MM.1S (cell line): Measurements from ENCODE around the gene SERPINA3.

Source experiments
- DNase-seq: peaks from one replicate; pipeline ENCODE4 v3.0.0-alpha.2; 2015
- H2AFZ ChIP-seq: fragments of 300-600 bp; sonication (generic); 2 replicates; pipeline ENCODE4 v1.6.0; 2016; ENCODE audit warnings: antibody characterized with exemption, low read length
- H3F3A ChIP-seq: fragments of 300-600 bp; sonication (generic); 2 replicates; pipeline ENCODE4 v1.6.1; 2016; ENCODE audit warnings: mild to moderate bottlenecking, antibody characterized with exemption, low read length, moderate library complexity, mixed read lengths; ENCODE audit not compliant: insufficient read depth
- H3K27ac ChIP-seq: fragments of 300-600 bp; sonication (generic); 2 replicates; pipeline ENCODE4 v1.5.1; 2016; ENCODE audit warnings: mild to moderate bottlenecking, low read length
- H3K27me3 ChIP-seq: fragments of 300-600 bp; sonication (generic); replicated peaks from 2 replicates; pipeline ENCODE4 v1.6.0; 2016; ENCODE audit warnings: low read length; ENCODE audit not compliant: insufficient read depth
- H3K36me3 ChIP-seq: fragments of 300-600 bp; sonication (generic); replicated peaks from 2 replicates; pipeline ENCODE4 v1.6.1; 2016; ENCODE audit warnings: mild to moderate bottlenecking, low read length, mixed read lengths; ENCODE audit not compliant: insufficient read depth
- H3K4me1 ChIP-seq: fragments of 300-600 bp; sonication (generic); 2 replicates; pipeline ENCODE4 v1.6.1; 2016; ENCODE audit warnings: low read length, mixed read lengths
- H3K4me2 ChIP-seq: fragments of 300-600 bp; sonication (generic); 2 replicates; pipeline ENCODE4 v1.6.0; 2016; ENCODE audit warnings: low read depth, low read length
- H3K4me3 ChIP-seq: fragments of 300-600 bp; sonication (generic); 2 replicates; pipeline ENCODE4 v1.5.1; 2016; ENCODE audit warnings: low read length, mixed read lengths
- H3K79me2 ChIP-seq: fragments of 300-600 bp; sonication (generic); 2 replicates; pipeline ENCODE4 v1.6.1; 2016; ENCODE audit warnings: mixed run types, low read length, mixed read lengths
- H3K9ac ChIP-seq: fragments of 300-600 bp; sonication (generic); 2 replicates; pipeline ENCODE4 v1.6.1; 2016; ENCODE audit warnings: low read length, mixed read lengths
- H3K9me2 ChIP-seq: fragments of 300-600 bp; sonication (generic); replicated peaks from 2 replicates; pipeline ENCODE4 v1.6.1; 2016; ENCODE audit warnings: mild to moderate bottlenecking, low read length, mixed read lengths; ENCODE audit not compliant: insufficient read depth
- H3K9me3 ChIP-seq: fragments of 300-600 bp; sonication (generic); replicated peaks from 2 replicates; pipeline ENCODE4 v1.6.1; 2016; ENCODE audit warnings: mild to moderate bottlenecking, low read length, mixed read lengths; ENCODE audit not compliant: insufficient read depth
- H4K20me1 ChIP-seq: fragments of 300-600 bp; sonication (generic); 2 replicates; pipeline ENCODE4 v1.6.1; 2016; ENCODE audit warnings: mild to moderate bottlenecking, low read length, moderate library complexity, mixed read lengths; ENCODE audit not compliant: insufficient read depth
- EZH2 ChIP-seq: fragments of 300-600 bp; sonication (generic); optimal IDR thresholded peaks from 2 replicates; pipeline ENCODE3; 2017; ENCODE audit warnings: low read depth, mild to moderate bottlenecking, antibody characterized with exemption, low read length, mixed read lengths
- EZH2phosphoT487 ChIP-seq: fragments of 300-600 bp; sonication (generic); IDR thresholded peaks from 2 replicates; pipeline ENCODE4 v1.6.1; 2018; ENCODE audit warnings: antibody characterized with exemption, low read length
- TF ChIP-seq, protein P1 (sequence below): fragments of 300-600 bp; sonication (generic); IDR thresholded peaks from 2 replicates; pipeline ENCODE4 v1.5.1; 2016; ENCODE audit warnings: antibody characterized with exemption, low read length, mixed read lengths

The SERPINA3 gene

DNA sequence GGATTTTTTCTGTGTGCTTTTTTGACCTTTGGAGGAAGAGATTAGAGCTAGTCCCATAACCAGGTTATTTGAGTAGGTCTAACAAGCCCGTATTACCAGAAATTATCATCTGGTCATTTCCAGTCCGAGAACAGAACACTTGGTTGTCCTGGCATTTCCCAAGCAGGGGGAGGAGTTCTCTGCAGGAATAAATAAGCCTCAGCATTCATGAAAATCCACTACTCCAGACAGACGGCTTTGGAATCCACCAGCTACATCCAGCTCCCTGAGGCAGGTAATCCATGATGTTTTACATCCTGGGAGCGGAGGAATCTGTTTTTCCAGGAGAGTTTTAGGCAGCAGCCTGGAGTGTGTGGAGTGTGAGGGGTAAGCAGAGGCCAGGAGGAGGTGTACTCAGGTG, at the start of gene SERPINA3:
Gene SERPINA3 (plus strand): TSS at position 218 of the 400 bp plus-strand sequence. CDS start 2,051 bp downstream, outside the sequence.
- Histone ChIP-seq H3K4me2 (no peak within 1 kb of the TSS), H3K79me2 (no peaks in the 10 kb centered on the region), H4K20me1 (no peaks in the 10 kb centered on the region), H3K9ac (no peak within 1 kb of the TSS), H3K9me2 (no peaks in the 10 kb centered on the region), H3K27me3 (no peaks in the 10 kb centered on the region), H3F3A (no peaks in the 10 kb centered on the region), H3K36me3 (no peaks in the 10 kb centered on the region), H3K4me1 (no peaks in the 10 kb centered on the region), H3K9me3 (no peaks in the 10 kb centered on the region), H2AFZ (no peak within 1 kb of the TSS), H3K4me3 (no peak within 1 kb of the TSS), H3K27ac (no peak within 1 kb of the TSS)
- no peak for TF ChIP-seq EZH2phosphoT487
- TF ChIP-seq EZH2 = no peak
- TF ChIP-seq, protein P1, sequence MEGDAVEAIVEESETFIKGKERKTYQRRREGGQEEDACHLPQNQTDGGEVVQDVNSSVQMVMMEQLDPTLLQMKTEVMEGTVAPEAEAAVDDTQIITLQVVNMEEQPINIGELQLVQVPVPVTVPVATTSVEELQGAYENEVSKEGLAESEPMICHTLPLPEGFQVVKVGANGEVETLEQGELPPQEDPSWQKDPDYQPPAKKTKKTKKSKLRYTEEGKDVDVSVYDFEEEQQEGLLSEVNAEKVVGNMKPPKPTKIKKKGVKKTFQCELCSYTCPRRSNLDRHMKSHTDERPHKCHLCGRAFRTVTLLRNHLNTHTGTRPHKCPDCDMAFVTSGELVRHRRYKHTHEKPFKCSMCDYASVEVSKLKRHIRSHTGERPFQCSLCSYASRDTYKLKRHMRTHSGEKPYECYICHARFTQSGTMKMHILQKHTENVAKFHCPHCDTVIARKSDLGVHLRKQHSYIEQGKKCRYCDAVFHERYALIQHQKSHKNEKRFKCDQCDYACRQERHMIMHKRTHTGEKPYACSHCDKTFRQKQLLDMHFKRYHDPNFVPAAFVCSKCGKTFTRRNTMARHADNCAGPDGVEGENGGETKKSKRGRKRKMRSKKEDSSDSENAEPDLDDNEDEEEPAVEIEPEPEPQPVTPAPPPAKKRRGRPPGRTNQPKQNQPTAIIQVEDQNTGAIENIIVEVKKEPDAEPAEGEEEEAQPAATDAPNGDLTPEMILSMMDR = no peak
- DNase-seq = no peak

DNA sequence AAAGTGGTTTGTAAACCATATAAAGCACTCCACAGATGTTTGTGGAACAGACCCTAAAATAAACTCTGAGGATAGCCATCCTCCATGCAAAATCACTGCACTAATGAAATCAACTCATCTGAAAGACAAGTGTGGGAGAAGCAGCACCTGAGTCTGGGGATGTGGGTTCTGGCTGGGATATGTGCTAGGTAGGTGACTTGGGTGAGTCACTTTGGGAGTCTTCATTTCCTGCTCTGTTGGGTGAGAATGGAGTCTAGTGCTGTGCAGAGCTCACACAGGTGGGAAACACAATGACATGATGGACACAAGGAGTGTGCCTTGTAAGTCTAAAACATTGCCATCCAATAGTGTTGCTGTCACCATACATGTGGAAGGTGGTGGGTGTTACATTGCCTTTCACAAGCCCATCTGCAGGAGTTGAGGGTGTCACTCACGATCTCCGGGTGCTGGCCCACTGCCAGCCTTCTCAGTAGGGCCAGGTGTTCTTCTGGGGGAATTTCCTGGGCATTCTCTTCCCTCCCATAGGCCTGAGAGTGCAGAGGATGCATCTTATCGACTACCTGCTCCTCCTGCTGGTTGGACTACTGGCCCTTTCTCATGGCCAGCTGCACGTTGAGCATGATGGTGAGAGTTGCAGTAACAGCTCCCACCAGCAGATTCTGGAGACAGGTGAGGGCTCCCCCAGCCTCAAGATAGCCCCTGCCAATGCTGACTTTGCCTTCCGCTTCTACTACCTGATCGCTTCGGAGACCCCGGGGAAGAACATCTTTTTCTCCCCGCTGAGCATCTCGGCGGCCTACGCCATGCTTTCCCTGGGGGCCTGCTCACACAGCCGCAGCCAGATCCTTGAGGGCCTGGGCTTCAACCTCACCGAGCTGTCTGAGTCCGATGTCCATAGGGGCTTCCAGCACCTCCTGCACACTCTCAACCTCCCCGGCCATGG, 49.0 kb upstream of the SERPINA3 start:
- H3K9me3 ChIP-seq = no peaks in the 10 kb centered on the region
- no peaks in the 10 kb centered on the region for H3K4me1 ChIP-seq

DNA sequence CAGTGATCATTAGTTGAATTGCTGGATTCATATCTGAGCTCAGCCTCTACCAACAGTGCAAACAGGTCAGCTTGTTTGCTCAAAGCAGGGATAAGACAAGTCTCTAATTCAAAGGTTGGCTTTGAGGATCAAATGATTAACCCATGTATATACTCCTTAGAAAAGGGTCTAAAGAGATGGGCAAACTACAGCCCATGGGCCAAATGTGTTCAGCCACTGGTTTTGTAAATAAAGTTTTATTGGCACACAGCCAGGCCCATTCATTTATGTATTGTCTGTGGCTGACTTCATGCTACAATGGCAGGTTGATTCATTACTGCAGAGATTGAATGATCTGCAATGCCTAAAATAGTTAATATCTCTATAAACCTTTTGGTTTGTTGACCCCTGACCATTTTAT, 47.8 kb upstream of the SERPINA3 start:
- H3K27me3 ChIP-seq = no peaks in the 10 kb centered on the region
- H3K4me3 ChIP-seq = no peak overlapping the region
- no peaks in the 10 kb centered on the region for H3F3A ChIP-seq
- no peak overlapping the region for H3K27ac ChIP-seq
- no peaks in the 10 kb centered on the region for H3K9me3 ChIP-seq
- no peak overlapping the region for H3K4me2 ChIP-seq
- no peak for DNase-seq
- no peaks in the 10 kb centered on the region for H3K79me2 ChIP-seq
- no peaks in the 10 kb centered on the region for H3K4me1 ChIP-seq
- no peaks in the 10 kb centered on the region for H4K20me1 ChIP-seq
- H2AFZ ChIP-seq = no peak overlapping the region
- no peaks in the 10 kb centered on the region for H3K9me2 ChIP-seq
- no peaks in the 10 kb centered on the region for H3K36me3 ChIP-seq
- H3K9ac ChIP-seq = no peak overlapping the region
- TF ChIP-seq, protein P1 = no peak
- no peak for TF ChIP-seq EZH2phosphoT487
- no peak for TF ChIP-seq EZH2

More for the DNA sequence above, 49.0 kb upstream of the SERPINA3 start:
- Histone ChIP-seq H3K4me3 (no peak overlapping the region), H3K4me2 (no peak overlapping the region), H3K79me2 (no peaks in the 10 kb centered on the region), H4K20me1 (no peaks in the 10 kb centered on the region), H3K9ac (no peak overlapping the region), H2AFZ (no peak overlapping the region), H3K9me2 (no peaks in the 10 kb centered on the region), H3F3A (no peaks in the 10 kb centered on the region), H3K27me3 (no peaks in the 10 kb centered on the region), H3K36me3 (no peaks in the 10 kb centered on the region), H3K27ac (no peak overlapping the region)
- TF ChIP-seq, protein P1 = no peak
- TF ChIP-seq EZH2 (no peak), EZH2phosphoT487 (no peak)
- DNase-seq = no peak
